Measurements from ENCODE around the gene SLCO6A1. TPM values are rescaled to one million over a fixed set of nuclear protein-coding genes. Genes with fewer than 3 reads are reported as not detected.

Gene SLCO6A1
- total RNA-seq, 4 donors from 2014 or later, result not detected

DNA sequence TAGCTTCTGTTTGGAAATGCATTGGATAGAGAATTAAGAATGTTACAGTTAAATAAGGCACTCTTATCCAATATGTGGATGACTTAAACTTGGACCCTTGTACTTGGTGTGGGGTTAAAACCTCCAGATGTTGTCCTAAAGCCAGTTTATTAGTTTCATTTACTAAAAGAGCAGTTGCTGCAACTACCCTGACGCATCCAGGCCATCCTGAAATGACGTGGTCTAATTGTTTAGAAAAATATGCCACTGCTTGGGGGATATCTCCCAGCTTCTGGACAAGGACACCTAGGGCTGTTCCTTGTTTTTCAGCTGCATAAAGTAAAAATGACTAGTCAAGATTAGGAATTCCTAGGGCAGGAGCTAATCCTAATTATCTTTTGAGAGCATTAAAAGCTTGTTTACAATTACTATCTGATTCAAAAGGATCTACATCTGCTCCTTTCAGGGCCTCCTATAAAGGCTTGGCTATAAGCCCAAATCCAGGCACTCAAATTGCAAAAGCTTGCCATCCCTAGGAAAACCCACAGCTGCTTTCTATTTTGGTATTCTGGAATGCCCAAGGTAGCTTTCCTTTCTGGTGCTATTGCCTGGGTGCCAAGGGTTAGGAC lies 157.0 kb downstream of the SLCO6A1 start:
- Histone ChIP-seq H3K27ac (no peak overlapping the region), H3K4me3 (no peak overlapping the region), H3K36me3 (no peaks in the 10 kb centered on the region), H3K9me3 (no peaks in the 10 kb centered on the region), H3K4me1 (no peaks in the 10 kb centered on the region), H3K27me3 (no peaks in the 10 kb centered on the region)
- intact Hi-C loops (cut with DNase I; ENCODE audit: low total_unique reads) (no loop called here), in situ Hi-C loops (cut with MboI; ENCODE audit: low pct_ligation_motif_present in 1 of 4, low pct_unique_long_range_greater_than_20kb in 1 of 4, low sequenced_read_pairs in 3 of 4) (no loop called here)
- DNase-seq, result no peak
- TF ChIP-seq, protein P1, sequence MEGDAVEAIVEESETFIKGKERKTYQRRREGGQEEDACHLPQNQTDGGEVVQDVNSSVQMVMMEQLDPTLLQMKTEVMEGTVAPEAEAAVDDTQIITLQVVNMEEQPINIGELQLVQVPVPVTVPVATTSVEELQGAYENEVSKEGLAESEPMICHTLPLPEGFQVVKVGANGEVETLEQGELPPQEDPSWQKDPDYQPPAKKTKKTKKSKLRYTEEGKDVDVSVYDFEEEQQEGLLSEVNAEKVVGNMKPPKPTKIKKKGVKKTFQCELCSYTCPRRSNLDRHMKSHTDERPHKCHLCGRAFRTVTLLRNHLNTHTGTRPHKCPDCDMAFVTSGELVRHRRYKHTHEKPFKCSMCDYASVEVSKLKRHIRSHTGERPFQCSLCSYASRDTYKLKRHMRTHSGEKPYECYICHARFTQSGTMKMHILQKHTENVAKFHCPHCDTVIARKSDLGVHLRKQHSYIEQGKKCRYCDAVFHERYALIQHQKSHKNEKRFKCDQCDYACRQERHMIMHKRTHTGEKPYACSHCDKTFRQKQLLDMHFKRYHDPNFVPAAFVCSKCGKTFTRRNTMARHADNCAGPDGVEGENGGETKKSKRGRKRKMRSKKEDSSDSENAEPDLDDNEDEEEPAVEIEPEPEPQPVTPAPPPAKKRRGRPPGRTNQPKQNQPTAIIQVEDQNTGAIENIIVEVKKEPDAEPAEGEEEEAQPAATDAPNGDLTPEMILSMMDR (IDR thresholded peaks at IDR 0.05), result no peak
- TF ChIP-seq POLR2AphosphoS5 (IDR thresholded peaks at IDR 0.05) (no peak), EP300 (IDR thresholded peaks at IDR 0.05; ENCODE audit: low read depth) (no peak), POLR2A (IDR thresholded peaks at IDR 0.05) (no peak)
- WGBS, 2 donors (ENCODE audit: low coverage in 1 of 2), result 13 to 56% methylated on average over 2 of the region's 2 CpGs

DNA sequence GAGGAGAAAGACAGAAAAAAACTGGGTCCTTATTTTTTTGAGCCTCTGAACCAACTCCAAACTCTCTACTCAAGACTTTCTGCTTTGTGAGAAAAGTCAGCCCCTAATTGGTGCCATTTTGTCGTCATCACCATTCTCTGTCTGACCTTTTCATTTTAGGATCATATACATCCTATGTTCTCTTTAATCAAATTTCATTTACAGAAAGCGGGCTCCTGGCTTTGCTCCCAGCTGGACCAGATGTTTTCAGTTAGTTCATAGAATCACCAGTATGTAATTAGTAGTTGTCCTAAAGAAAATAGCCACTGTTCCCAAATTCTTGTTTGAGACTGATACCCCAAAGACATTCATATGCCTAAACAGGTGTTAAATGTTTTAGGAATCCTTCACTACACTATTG lies 174.1 kb downstream of the SLCO6A1 start:
- 64 to 77% methylated on average over 2 of the region's 2 CpGs for WGBS, 2 donors (ENCODE audit: low coverage in 1 of 2)
- no peaks in the 10 kb centered on the region for H3K9me3 ChIP-seq
- in situ Hi-C loops (cut with MboI; ENCODE audit: low pct_ligation_motif_present in 1 of 4, low pct_unique_long_range_greater_than_20kb in 1 of 4, low sequenced_read_pairs in 3 of 4) (no loop called here), intact Hi-C loops (cut with DNase I; ENCODE audit: low total_unique reads) (no loop called here)
- H3K4me3 ChIP-seq, result no peak overlapping the region
- H3K27me3 ChIP-seq, result no peaks in the 10 kb centered on the region
- H3K4me1 ChIP-seq, result no peaks in the 10 kb centered on the region
- no peaks in the 10 kb centered on the region for H3K36me3 ChIP-seq
- TF ChIP-seq, protein P1 (IDR thresholded peaks at IDR 0.05), result no peak
- TF ChIP-seq EP300 (IDR thresholded peaks at IDR 0.05; ENCODE audit: low read depth), result no peak
- no peak for DNase-seq
- H3K27ac ChIP-seq, result no peak overlapping the region

Other genes starting within 250 kb of the SLCO6A1 start
- 10 to 100 TPM in 1 of 4 donors, 1 to 10 TPM in 2, not detected in 1; 1.1 to 13.5 (median 5.9) TPM for gene SLCO4C1, start 202.7 kb downstream of the SLCO6A1 start, total RNA-seq

Measured in transverse colon (tissue), 4 donors.